Activated naive CD4-positive, alpha-beta T cell treated with anti-CD3 and anti-CD28 coated beads for 36 hours (primary cell): Measurements from ENCODE around the gene LUZP1. TPM values are rescaled to one million over a fixed set of nuclear protein-coding genes. Genes with fewer than 3 reads are reported as not detected.

Experiments
- CTCF ChIA-PET: fragments of 350-600 bp; sonication (Branson Sonifier 250); formaldehyde crosslinking; loops from one replicate; lab custom pipeline; 2021; ENCODE audit warnings: antibody characterized with exemption; lab: Charles Lee
- DNase-seq: peaks from one replicate; pipeline ENCODE4 v3.0.0-alpha.2; 2020
- H3K27ac Mint-ChIP-seq: one replicate; pipeline ENCODE4 v1.8.0; 2021; ENCODE audit warnings: mild to moderate bottlenecking, mixed read lengths
- H3K27me3 Mint-ChIP-seq: one replicate; pipeline ENCODE4 v1.8.0; 2021; ENCODE audit warnings: low read depth, mixed read lengths
- H3K36me3 Mint-ChIP-seq: one replicate; pipeline ENCODE4 v1.8.0; 2021; ENCODE audit warnings: low read depth, mixed read lengths
- H3K4me1 Mint-ChIP-seq: one replicate; pipeline ENCODE4 v1.8.0; 2021; ENCODE audit warnings: low read depth, mixed read lengths
- H3K4me3 Mint-ChIP-seq: one replicate; pipeline ENCODE4 v1.8.0; 2021; ENCODE audit warnings: mild to moderate bottlenecking, moderate library complexity, mixed read lengths
- H3K9me3 Mint-ChIP-seq: one replicate; pipeline ENCODE4 v1.8.0; 2021; ENCODE audit warnings: mixed read lengths
- intact Hi-C: fragments of 100-400 bp; cut with micrococcal nuclease; formaldehyde crosslinking; loops from one replicate; pipeline ENCODE4 v1.15.1; 2023
- total RNA-seq, 2 experiments: library from RNA; stranded (reverse); gene quantifications; one replicate each; pipeline ENCODE4 v1.2.3, GENCODE V29; 2021

The LUZP1 gene
- total RNA-seq, 2 experiments from 2014 or later, result 12.6 to 13.7 TPM

GRCh38 chr1:23091545-23091944 lies 77.1 kb downstream of the LUZP1 start:
- CTCF ChIA-PET, result interaction anchor here (13.4 kb wide), 1 partner anchor 94 kb away, joined by 404 read pairs; no protein-coding TSS in a partner anchor
- no peak for DNase-seq
- Mint-ChIP-seq H3K36me3 (peaks cover 14% of the 10 kb centered on the region), H3K4me1 (peaks cover 4% of the 10 kb centered on the region), H3K4me3 (no peak overlapping the region), H3K27ac (peak overlapping the region; percentile 59), H3K9me3 (no peaks in the 10 kb centered on the region), H3K27me3 (no peaks in the 10 kb centered on the region)
- intact Hi-C loops, result no loop called here

- Mint-ChIP-seq H3K27me3 (no peaks in the 10 kb centered on the region), H3K9me3 (no peaks in the 10 kb centered on the region), H3K4me1 (peaks cover 4% of the 10 kb centered on the region), H3K4me3 (no peak overlapping the region), H3K27ac (no peak overlapping the region), H3K36me3 (peaks cover 15% of the 10 kb centered on the region)
- intact Hi-C loops, result no loop called here
- CTCF ChIA-PET, result interaction anchor here (1.3 to 1.6 kb wide), 2 partner anchors 9 to 94 kb away, joined by 5 to 10 read pairs; no protein-coding TSS in a partner anchor
- no peak for DNase-seq
Measured at GRCh38 chr1:23090056-23090455, 78.6 kb downstream of the LUZP1 start.

- Mint-ChIP-seq H3K4me3 (no peak overlapping the region), H3K36me3 (peaks cover 8% of the 10 kb centered on the region), H3K9me3 (no peaks in the 10 kb centered on the region), H3K4me1 (peaks cover 4% of the 10 kb centered on the region), H3K27ac (no peak overlapping the region), H3K27me3 (no peaks in the 10 kb centered on the region)
- no peak for DNase-seq
- intact Hi-C loops, result no loop called here
- CTCF ChIA-PET, result interaction anchor here (1.3 to 2.1 kb wide), 2 partner anchors 11 to 97 kb away, joined by 4 to 9 read pairs; no protein-coding TSS in a partner anchor
Measured at GRCh38 chr1:23088027-23088426, 80.6 kb downstream of the LUZP1 start.

- no peak for DNase-seq
- Mint-ChIP-seq H3K36me3 (peaks cover 10% of the 10 kb centered on the region), H3K27me3 (no peaks in the 10 kb centered on the region), H3K27ac (no peak overlapping the region), H3K9me3 (no peaks in the 10 kb centered on the region), H3K4me1 (peaks cover 4% of the 10 kb centered on the region), H3K4me3 (no peak overlapping the region)
- intact Hi-C loops, result no loop called here
- CTCF ChIA-PET, result interaction anchor here (2.1 to 2.6 kb wide), 2 partner anchors 13 to 99 kb away, joined by 8 to 14 read pairs; no protein-coding TSS in a partner anchor
Measured at GRCh38 chr1:23085696-23086095, 83.0 kb downstream of the LUZP1 start.

- intact Hi-C loops, result no loop called here
- CTCF ChIA-PET, result interaction anchor here (2.1 to 2.6 kb wide), 2 partner anchors 14 to 100 kb away, joined by 8 to 14 read pairs; no protein-coding TSS in a partner anchor
- H3K4me3 Mint-ChIP-seq, result no peak overlapping the region
- no peak overlapping the region for H3K27ac Mint-ChIP-seq
- no peaks in the 10 kb centered on the region for H3K9me3 Mint-ChIP-seq
- H3K36me3 Mint-ChIP-seq, result peaks cover 14% of the 10 kb centered on the region
- no peaks in the 10 kb centered on the region for H3K27me3 Mint-ChIP-seq
- DNase-seq, result no peak
- peaks cover 4% of the 10 kb centered on the region for H3K4me1 Mint-ChIP-seq
Measured at GRCh38 chr1:23084880-23085279, 83.8 kb downstream of the LUZP1 start.

GRCh38 chr1:23083714-23084480 lies 84.8 kb downstream of the LUZP1 start:
- intact Hi-C loops, result no loop called here
- no peak for DNase-seq
- H3K4me3 Mint-ChIP-seq, result no peak overlapping the region
- H3K36me3 Mint-ChIP-seq, result peaks cover 14% of the 10 kb centered on the region
- H3K27ac Mint-ChIP-seq, result no peak overlapping the region
- H3K27me3 Mint-ChIP-seq, result no peaks in the 10 kb centered on the region
- no peaks in the 10 kb centered on the region for H3K9me3 Mint-ChIP-seq
- CTCF ChIA-PET, result interaction anchor here (2.6 kb wide), 1 partner anchor 100 kb away, joined by 14 read pairs; no protein-coding TSS in a partner anchor
- H3K4me1 Mint-ChIP-seq, result peaks cover 4% of the 10 kb centered on the region

- CTCF ChIA-PET, result interaction anchor here (1.2 to 2.3 kb wide), 3 partner anchors 12 to 105 kb away, joined by 3 to 19 read pairs (median 4); no protein-coding TSS in a partner anchor
- H3K27me3 Mint-ChIP-seq, result no peaks in the 10 kb centered on the region
- no peak overlapping the region for H3K4me3 Mint-ChIP-seq
- no peaks in the 10 kb centered on the region for H3K4me1 Mint-ChIP-seq
- intact Hi-C loops, result no loop called here
- H3K36me3 Mint-ChIP-seq, result peaks cover 17% of the 10 kb centered on the region
- no peak overlapping the region for H3K27ac Mint-ChIP-seq
- no peaks in the 10 kb centered on the region for H3K9me3 Mint-ChIP-seq
- DNase-seq, result no peak
Measured at GRCh38 chr1:23081376-23081775, 87.3 kb downstream of the LUZP1 start.

GRCh38 chr1:23080885-23081284 lies 87.8 kb downstream of the LUZP1 start:
- no peak for DNase-seq
- Mint-ChIP-seq H3K36me3 (peaks cover 17% of the 10 kb centered on the region), H3K9me3 (no peaks in the 10 kb centered on the region)

GRCh38 chr1:23079025-23079424 lies 89.6 kb downstream of the LUZP1 start:
- CTCF ChIA-PET, result interaction anchor here (0.6 to 2.3 kb wide), 2 partner anchors 104 to 106 kb away, joined by 3 to 19 read pairs; no protein-coding TSS in a partner anchor
- intact Hi-C loops, result no loop called here
- H3K9me3 Mint-ChIP-seq, result no peaks in the 10 kb centered on the region
- H3K4me3 Mint-ChIP-seq, result no peak overlapping the region
- H3K27me3 Mint-ChIP-seq, result no peaks in the 10 kb centered on the region
- no peaks in the 10 kb centered on the region for H3K4me1 Mint-ChIP-seq
- peaks cover 15% of the 10 kb centered on the region for H3K36me3 Mint-ChIP-seq
- no peak for DNase-seq
- H3K27ac Mint-ChIP-seq, result no peak overlapping the region

More at GRCh38 chr1:23080885-23081284, 87.8 kb downstream of the LUZP1 start:
- CTCF ChIA-PET, result interaction anchor here (1.2 to 2.3 kb wide), 3 partner anchors 13 to 106 kb away, joined by 3 to 19 read pairs (median 4); no protein-coding TSS in a partner anchor
- intact Hi-C loops, result no loop called here
- Mint-ChIP-seq H3K4me1 (no peaks in the 10 kb centered on the region), H3K27me3 (no peaks in the 10 kb centered on the region), H3K27ac (no peak overlapping the region), H3K4me3 (no peak overlapping the region)

GRCh38 chr1:23074012-23074411 lies 94.6 kb downstream of the LUZP1 start:
- no peak overlapping the region for H3K4me3 Mint-ChIP-seq
- intact Hi-C loops, result no loop called here
- H3K4me1 Mint-ChIP-seq, result no peaks in the 10 kb centered on the region
- H3K27ac Mint-ChIP-seq, result no peak overlapping the region
- no peaks in the 10 kb centered on the region for H3K9me3 Mint-ChIP-seq
- no peak for DNase-seq
- CTCF ChIA-PET, result interaction anchor here (1.4 kb wide), 1 partner anchor 24 kb away, joined by 3 read pairs; no protein-coding TSS in a partner anchor
- H3K36me3 Mint-ChIP-seq, result peaks cover 27% of the 10 kb centered on the region
- no peaks in the 10 kb centered on the region for H3K27me3 Mint-ChIP-seq

- CTCF ChIA-PET, result interaction anchor here (0.6 to 0.8 kb wide), 3 partner anchors 45 to 629 kb away, joined by 3 read pairs; no protein-coding TSS in a partner anchor
- H3K4me3 Mint-ChIP-seq, result no peak overlapping the region
- H3K27ac Mint-ChIP-seq, result no peak overlapping the region
- intact Hi-C loops, result no loop called here
- no peaks in the 10 kb centered on the region for H3K4me1 Mint-ChIP-seq
- H3K36me3 Mint-ChIP-seq, result peaks cover 28% of the 10 kb centered on the region
- DNase-seq, result no peak
- H3K9me3 Mint-ChIP-seq, result no peaks in the 10 kb centered on the region
- no peaks in the 10 kb centered on the region for H3K27me3 Mint-ChIP-seq
Measured at GRCh38 chr1:23069675-23070074, 99.0 kb downstream of the LUZP1 start.

GRCh38 chr1:23069149-23069548 lies 99.5 kb downstream of the LUZP1 start:
- no peak overlapping the region for H3K4me3 Mint-ChIP-seq
- H3K27me3 Mint-ChIP-seq, result no peaks in the 10 kb centered on the region
- H3K9me3 Mint-ChIP-seq, result no peaks in the 10 kb centered on the region
- DNase-seq, result no peak
- CTCF ChIA-PET, result no interaction called here
- peaks cover 30% of the 10 kb centered on the region for H3K36me3 Mint-ChIP-seq
- no peak overlapping the region for H3K27ac Mint-ChIP-seq
- H3K4me1 Mint-ChIP-seq, result no peaks in the 10 kb centered on the region
- intact Hi-C loops, result no loop called here
